Fibroblast of mammary gland (primary cell): Measurements from ENCODE around the gene RTRAF.

Experiments
- DNase-seq: peaks from one replicate; pipeline ENCODE4 v3.0.0-alpha.2; 2010; ENCODE audit warnings: low read depth
- H3K4me3 ChIP-seq: 2 replicates; pipeline ENCODE4 v1.5.1; 2011; ENCODE audit warnings: low read depth, mild to moderate bottlenecking, low read length, moderate library complexity; ENCODE audit not compliant: control insufficient read depth
- CTCF ChIP-seq: conservative IDR thresholded peaks from 2 replicates; pipeline ENCODE4 v1.5.1; 2011; ENCODE audit warnings: low read depth, low read length, inconsistent platforms; ENCODE audit not compliant: control insufficient read depth, insufficient read depth

The RTRAF gene

GRCh38 chr14:52051251-52051650 is 61.9 kb downstream of the RTRAF start:
- DNase-seq: peak; percentile 53
- no peak overlapping the region for H3K4me3 ChIP-seq
- TF ChIP-seq CTCF: no peak

GRCh38 chr14:52051871-52052270 is 62.5 kb downstream of the RTRAF start:
- no peak for TF ChIP-seq CTCF
- peak; percentile 89 for DNase-seq
- H3K4me3 ChIP-seq: no peak overlapping the region

- peak; percentile 94 for DNase-seq
- TF ChIP-seq CTCF: no peak
- no peak overlapping the region for H3K4me3 ChIP-seq
Observed at GRCh38 chr14:52052288-52052943, 63.1 kb downstream of the RTRAF start.

- no peak overlapping the region for H3K4me3 ChIP-seq
- DNase-seq: peak; percentile 80
Observed at GRCh38 chr14:52053044-52053443, 63.7 kb downstream of the RTRAF start.

GRCh38 chr14:52054678-52055077 is 65.3 kb downstream of the RTRAF start:
- no peak for TF ChIP-seq CTCF
- no peak for DNase-seq
- no peak overlapping the region for H3K4me3 ChIP-seq

More at GRCh38 chr14:52053044-52053443, 63.7 kb downstream of the RTRAF start:
- no peak for TF ChIP-seq CTCF

- peak; percentile 39 for DNase-seq
- H3K4me3 ChIP-seq: no peak overlapping the region
- no peak for TF ChIP-seq CTCF
Observed at GRCh38 chr14:52055167-52055566, 65.8 kb downstream of the RTRAF start.

GRCh38 chr14:52058341-52058740 is 69.0 kb downstream of the RTRAF start:
- no peak for TF ChIP-seq CTCF
- no peak for DNase-seq

More at GRCh38 chr14:52058341-52058740, 69.0 kb downstream of the RTRAF start:
- H3K4me3 ChIP-seq: no peak overlapping the region
